SK-N-SH (cell line): ENCODE results near the gene PPP4R2. TPM values are rescaled to one million over a fixed set of nuclear protein-coding genes. Genes with fewer than 3 reads are reported as not detected.

Experiments used
- CTCF ChIA-PET: fragments of 300-600, 350-600 bp; formaldehyde crosslinking; extraction: SDS; loops from one replicate; lab custom pipeline; 2021; lab: Yijun Ruan, JAX
- POLR2A ChIA-PET: fragments of 350-600 bp; sonication (Branson Sonifier 250); formaldehyde crosslinking; extraction: SDS; loops from one replicate; lab custom pipeline; 2020; ENCODE audit warnings: antibody characterized with exemption, inconsistent platforms; lab: Yijun Ruan, JAX
- DNase-seq: peaks from one replicate; pipeline ENCODE4 v3.0.0; 2012
- H2AFZ ChIP-seq: fragments of 200-600 bp; sonication (generic); 2 replicates; pipeline ENCODE4 v1.8.1; 2016; ENCODE audit warnings: antibody characterized with exemption, mild to moderate bottlenecking, low read depth
- H3F3A ChIP-seq: fragments of 200-600 bp; sonication (generic); replicated peaks from 2 replicates; pipeline ENCODE3; 2016; ENCODE audit warnings: antibody characterized with exemption, mild to moderate bottlenecking; ENCODE audit not compliant: insufficient read depth
- H3K27ac ChIP-seq, 2 experiments: fragments of 200-500 bp in 1 of 2; fragments of 200-600 bp in 1 of 2; sonication (Bioruptor generic) in 1 of 2; sonication (generic), shearing (Covaris generic) in 1 of 2; 2 replicates each; pipeline versions ENCODE4 v1.5.1 to v1.6.1; 2014 to 2016; ENCODE audit warnings: low read depth in 2 of 2, inconsistent platforms in 1 of 2, low read length in 1 of 2, mild to moderate bottlenecking in 1 of 2, mixed read lengths in 1 of 2
- H3K27me3 ChIP-seq: fragments of 200-600 bp; sonication (generic), shearing (Covaris generic); 2 replicates; pipeline ENCODE4 v1.6.1; 2016; ENCODE audit warnings: mixed run types; ENCODE audit not compliant: insufficient read depth
- H3K36me3 ChIP-seq, 2 experiments: fragments of 200-500 bp in 1 of 2; fragments of 200-600 bp in 1 of 2; sonication (Bioruptor generic) in 1 of 2; sonication (generic) in 1 of 2; replicated peaks in 1 of 2; 2 replicates each; pipeline versions ENCODE3 to v1.5.1; 2014 to 2016; ENCODE audit warnings: low read length in 1 of 2, mild to moderate bottlenecking in 1 of 2; ENCODE audit not compliant: insufficient read depth in 2 of 2, control insufficient read depth in 1 of 2
- H3K4me1 ChIP-seq, 2 experiments: fragments of 200-500 bp in 1 of 2; fragments of 200-600 bp in 1 of 2; sonication (Bioruptor generic) in 1 of 2; sonication (generic), shearing (Covaris generic) in 1 of 2; 2 replicates each; pipeline versions ENCODE4 v1.5.1 to v1.6.1; 2014 to 2016; ENCODE audit warnings: low read depth in 1 of 2, low read length in 1 of 2, mixed run types in 1 of 2; ENCODE audit not compliant: insufficient read depth in 2 of 2, control insufficient read depth in 1 of 2
- H3K4me2 ChIP-seq: fragments of 200-600 bp; sonication (generic), shearing (Covaris generic); 2 replicates; pipeline ENCODE4 v1.6.1; 2017; ENCODE audit warnings: mixed run types
- H3K4me3 ChIP-seq, 2 experiments: fragments of 200-500 bp in 1 of 2; fragments of 200-600 bp in 1 of 2; sonication (Bioruptor generic) in 1 of 2; sonication (generic), shearing (Covaris generic) in 1 of 2; 2 replicates each; pipeline versions ENCODE4 v1.5.1 to v1.8.1; 2014 to 2016; ENCODE audit warnings: low read depth in 2 of 2, inconsistent platforms in 1 of 2, low read length in 1 of 2, mild to moderate bottlenecking in 1 of 2, mixed read lengths in 1 of 2, moderate library complexity in 1 of 2
- H3K79me2 ChIP-seq: fragments of 200-600 bp; sonication (generic); 2 replicates; pipeline ENCODE4 v1.8.1; 2017; ENCODE audit warnings: mild to moderate bottlenecking; ENCODE audit not compliant: insufficient read depth
- H3K9ac ChIP-seq: fragments of 200-600 bp; sonication (generic); 2 replicates; pipeline ENCODE4 v1.6.1; 2017; ENCODE audit warnings: mixed run types
- H3K9me2 ChIP-seq: fragments of 200-600 bp; sonication (generic); 2 replicates; pipeline ENCODE4 v1.6.1; 2017; ENCODE audit warnings: mixed run types
- H3K9me3 ChIP-seq: fragments of 200-600 bp; sonication (generic); 2 replicates; pipeline ENCODE4 v1.6.1; 2017; ENCODE audit warnings: mixed run types, mild to moderate bottlenecking, moderate library complexity
- H4K20me1 ChIP-seq: fragments of 200-600 bp; sonication (generic); 2 replicates; pipeline ENCODE4 v1.6.1; 2017; ENCODE audit warnings: mild to moderate bottlenecking, mixed run types; ENCODE audit not compliant: insufficient read depth
- CHD2 ChIP-seq: fragments of 150-350 bp; IDR thresholded peaks from 2 replicates; pipeline ENCODE4 v1.6.1; 2018; ENCODE audit warnings: low read length; ENCODE audit not compliant: partially characterized antibody
- EP300 ChIP-seq, 2 experiments: IDR thresholded peaks; 2 replicates each; pipeline versions ENCODE4 v1.4.0 to v1.6.1; 2012; ENCODE audit warnings: borderline replicate concordance in 1 of 2, low read depth in 1 of 2, low read length in 1 of 2
- EZH2phosphoT487 ChIP-seq: fragments of 200-600 bp; sonication (generic); IDR thresholded peaks from 2 replicates; pipeline ENCODE4 v1.6.1; 2017; ENCODE audit warnings: low read depth, mixed run types, mild to moderate bottlenecking, antibody characterized with exemption, moderate library complexity, borderline replicate concordance
- FOXM1 ChIP-seq: IDR thresholded peaks from 2 replicates; pipeline ENCODE4 v1.4.0; 2012; ENCODE audit warnings: low read depth, mild to moderate bottlenecking
- GABPA ChIP-seq: IDR thresholded peaks from 2 replicates; pipeline ENCODE4 v1.4.0; 2012; ENCODE audit warnings: low read depth, mild to moderate bottlenecking
- JUND ChIP-seq: IDR thresholded peaks from 2 replicates; pipeline ENCODE4 v1.4.0; 2012
- MEF2A ChIP-seq: IDR thresholded peaks from 2 replicates; pipeline ENCODE4 v1.4.0; 2012; ENCODE audit warnings: low read depth, borderline replicate concordance
- RAD21 ChIP-seq: IDR thresholded peaks from 2 replicates; pipeline ENCODE4 v1.6.1; 2012; ENCODE audit warnings: mild to moderate bottlenecking, low read length
- RCOR1 ChIP-seq: fragments of 150-350 bp; IDR thresholded peaks from 2 replicates; pipeline ENCODE4 v1.6.1; 2017; ENCODE audit warnings: antibody characterized with exemption, low read length
- RXRA ChIP-seq: IDR thresholded peaks from 2 replicates; pipeline ENCODE4 v1.4.0; 2012; ENCODE audit warnings: low read depth, mild to moderate bottlenecking, borderline replicate concordance
- SMC3 ChIP-seq: IDR thresholded peaks from 2 replicates; pipeline ENCODE4 v1.6.1; 2012; ENCODE audit warnings: low read depth, low read length, improper control_type of control experiment
- TAF1 ChIP-seq: IDR thresholded peaks from 2 replicates; pipeline ENCODE4 v1.6.1; 2012; ENCODE audit warnings: low read depth, mild to moderate bottlenecking, low read length, moderate library complexity, borderline replicate concordance
- TCF12 ChIP-seq: IDR thresholded peaks from 2 replicates; pipeline ENCODE4 v1.4.0; 2012
- TEAD4 ChIP-seq: IDR thresholded peaks from 2 replicates; pipeline ENCODE4 v1.4.0; 2012; ENCODE audit warnings: mild to moderate bottlenecking, borderline replicate concordance; ENCODE audit not compliant: insufficient read depth
- YY1 ChIP-seq: IDR thresholded peaks from 2 replicates; pipeline ENCODE4 v1.4.0; 2012; ENCODE audit warnings: low read depth, mild to moderate bottlenecking
- WGBS: methylation state at CpG from one replicate; pipeline ENCODE4 v1.1.6; 2017; ENCODE audit warnings: low lambda C conversion rate; 5-methylcytosine and 5-hydroxymethylcytosine counted together
- polyA plus RNA-seq, 3 experiments: library from polyadenylated mRNA; depleted of rRNA; stranded (reverse); fragments of >200 nt; gene quantifications; 2 replicates each; pipeline ENCODE4 v1.2.3, GENCODE V29; 2012
- TF ChIP-seq, protein P1 (sequence below): fragments of 150-350 bp; IDR thresholded peaks from 2 replicates; pipeline ENCODE4 v1.6.1; 2017; ENCODE audit warnings: antibody characterized with exemption, low read length, low read depth, borderline replicate concordance
- TF ChIP-seq, protein P2 (sequence below): IDR thresholded peaks from 2 replicates; pipeline ENCODE4 v1.4.0; 2012; ENCODE audit warnings: low read depth
- TF ChIP-seq, protein P3 (sequence below): IDR thresholded peaks from 2 replicates; pipeline ENCODE4; 2012
- TF ChIP-seq, protein P4 (sequence below): fragments of 150-350 bp; IDR thresholded peaks from 2 replicates; pipeline ENCODE4 v1.6.1; 2016; ENCODE audit warnings: mild to moderate bottlenecking, low read depth, low read length

PPP4R2 gene
- polyA plus RNA-seq, 1 of the 3 experiments (the other 2 are of a cell fraction) = 8.9 TPM

DNA sequence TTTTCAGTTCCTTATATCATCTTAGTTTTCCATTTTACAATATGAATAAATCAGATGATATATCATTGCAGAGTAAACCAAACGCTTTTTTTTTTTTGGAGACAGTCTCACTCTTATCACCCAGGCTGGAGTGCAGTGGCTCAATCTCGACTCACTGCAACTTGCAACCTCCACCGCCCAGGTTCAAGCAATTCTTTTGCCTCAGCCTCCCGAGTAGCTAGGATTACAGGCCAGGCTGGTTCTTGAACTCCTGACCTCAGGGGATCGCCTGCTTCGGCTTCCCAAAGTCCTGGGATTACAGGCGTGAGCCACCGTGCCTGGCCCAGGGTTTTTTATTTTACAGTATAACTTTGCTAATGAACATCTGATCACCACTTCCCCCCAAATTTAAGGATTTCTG, 59.0 kb downstream of the PPP4R2 start:
- Histone ChIP-seq H3K9ac (peak overlapping the region; percentile 13; the same call in 1 of the 2 replicates), H3K9me3 (no peaks in the 10 kb centered on the region), H4K20me1 (peaks cover 69% of the 10 kb centered on the region), H2AFZ (no peak overlapping the region), H3K9me2 (no peaks in the 10 kb centered on the region), H3K4me3 (no peak overlapping the region; a peak in 1 of 4 replicates), H3F3A (peaks cover 35% of the 10 kb centered on the region), H3K4me1 (peaks cover 5 to 12% of the 10 kb centered on the region in 2 experiments; a peak in 3 of 4 replicates), H3K4me2 (0 out of 2 replicates have a peak overlapping the region, but pooled peaks have one; percentile 31), H3K79me2 (no peaks in the 10 kb centered on the region; the same call in 1 of the 2 replicates), H3K27me3 (no peaks in the 10 kb centered on the region), H3K36me3 (peaks cover 4 to 23% of the 10 kb centered on the region in 2 experiments), H3K27ac (peak overlapping the region in 1 of 2 experiments; percentile 54; a peak in 1 of 4 replicates)
- CTCF ChIA-PET = interaction anchor here (0.7 to 6.9 kb wide), 31 partner anchors 8 to 1191 kb away, joined by 3 to 69 read pairs (median 7); partner anchors contain the start of genes PPP4R2 and SHQ1
- TF ChIP-seq JUND (no peak), RXRA (no peak), EP300 (IDR thresholded peaks at IDR 0.05; ENCODE audit: borderline replicate concordance in 1 of 2, low read depth in 1 of 2, low read length in 1 of 2) (no peak), TAF1 (no peak), FOXM1 (no peak), MEF2A (no peak), EZH2phosphoT487 (no peak), RCOR1 (no peak), TEAD4 (no peak), RAD21 (no peak), TCF12 (no peak), GABPA (no peak), SMC3 (no peak), CHD2 (no peak), YY1 (no peak)
- TF ChIP-seq, protein P1, sequence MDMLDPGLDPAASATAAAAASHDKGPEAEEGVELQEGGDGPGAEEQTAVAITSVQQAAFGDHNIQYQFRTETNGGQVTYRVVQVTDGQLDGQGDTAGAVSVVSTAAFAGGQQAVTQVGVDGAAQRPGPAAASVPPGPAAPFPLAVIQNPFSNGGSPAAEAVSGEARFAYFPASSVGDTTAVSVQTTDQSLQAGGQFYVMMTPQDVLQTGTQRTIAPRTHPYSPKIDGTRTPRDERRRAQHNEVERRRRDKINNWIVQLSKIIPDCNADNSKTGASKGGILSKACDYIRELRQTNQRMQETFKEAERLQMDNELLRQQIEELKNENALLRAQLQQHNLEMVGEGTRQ = no peak
- TF ChIP-seq, protein P2, sequence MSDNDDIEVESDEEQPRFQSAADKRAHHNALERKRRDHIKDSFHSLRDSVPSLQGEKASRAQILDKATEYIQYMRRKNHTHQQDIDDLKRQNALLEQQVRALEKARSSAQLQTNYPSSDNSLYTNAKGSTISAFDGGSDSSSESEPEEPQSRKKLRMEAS = no peak
- TF ChIP-seq, protein P3, sequence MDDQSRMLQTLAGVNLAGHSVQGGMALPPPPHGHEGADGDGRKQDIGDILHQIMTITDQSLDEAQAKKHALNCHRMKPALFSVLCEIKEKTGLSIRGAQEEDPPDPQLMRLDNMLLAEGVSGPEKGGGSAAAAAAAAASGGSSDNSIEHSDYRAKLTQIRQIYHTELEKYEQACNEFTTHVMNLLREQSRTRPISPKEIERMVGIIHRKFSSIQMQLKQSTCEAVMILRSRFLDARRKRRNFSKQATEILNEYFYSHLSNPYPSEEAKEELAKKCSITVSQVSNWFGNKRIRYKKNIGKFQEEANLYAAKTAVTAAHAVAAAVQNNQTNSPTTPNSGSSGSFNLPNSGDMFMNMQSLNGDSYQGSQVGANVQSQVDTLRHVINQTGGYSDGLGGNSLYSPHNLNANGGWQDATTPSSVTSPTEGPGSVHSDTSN = no peak
- TF ChIP-seq, protein P4, sequence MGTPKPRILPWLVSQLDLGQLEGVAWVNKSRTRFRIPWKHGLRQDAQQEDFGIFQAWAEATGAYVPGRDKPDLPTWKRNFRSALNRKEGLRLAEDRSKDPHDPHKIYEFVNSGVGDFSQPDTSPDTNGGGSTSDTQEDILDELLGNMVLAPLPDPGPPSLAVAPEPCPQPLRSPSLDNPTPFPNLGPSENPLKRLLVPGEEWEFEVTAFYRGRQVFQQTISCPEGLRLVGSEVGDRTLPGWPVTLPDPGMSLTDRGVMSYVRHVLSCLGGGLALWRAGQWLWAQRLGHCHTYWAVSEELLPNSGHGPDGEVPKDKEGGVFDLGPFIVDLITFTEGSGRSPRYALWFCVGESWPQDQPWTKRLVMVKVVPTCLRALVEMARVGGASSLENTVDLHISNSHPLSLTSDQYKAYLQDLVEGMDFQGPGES = no peak
- DNase-seq = no peak
- WGBS = 66% methylated on average over 8 of the region's 8 CpGs
- POLR2A ChIA-PET = no interaction called here
